ENCODE measurements around the gene GSE1.

The GSE1 gene

GRCh38 chr16:85620374-85620773 is 7.3 kb downstream of the GSE1 start:
- Histone ChIP-seq H2AK5ac (ENCODE audit: low read length, severe bottlenecking) (no peak overlapping the region), H3K36me3 (ENCODE audit: control insufficient read depth in 1 of 2, insufficient read depth in 2 of 2, low read depth in 1 of 2, low read length in 2 of 2) (peaks cover 0 to 46% of the 10 kb centered on the region in 2 experiments), H3K27me3 (ENCODE audit: control insufficient read depth in 1 of 2, insufficient read depth in 1 of 2, low read length in 2 of 2) (no peaks in the 10 kb centered on the region)

GRCh38 chr16:85621698-85622428 is 8.7 kb downstream of the GSE1 start:
- H3K27ac ChIP-seq (ENCODE audit: low read length, poor library complexity, severe bottlenecking) = no peak overlapping the region
- no peak overlapping the region for H2BK12ac ChIP-seq (ENCODE audit: low read length in 2 of 2)
- H3K4ac ChIP-seq (ENCODE audit: low read depth in 1 of 2, low read length in 2 of 2) = no peak overlapping the region
- peak overlapping the region in 1 of 2 experiments; percentile 28 for H3K23ac ChIP-seq (ENCODE audit: low read length in 2 of 2)
- peaks cover 0 to 50% of the 10 kb centered on the region in 2 experiments for H3K36me3 ChIP-seq (ENCODE audit: control insufficient read depth in 1 of 2, insufficient read depth in 2 of 2, low read depth in 1 of 2, low read length in 2 of 2)
- no peak overlapping the region for H4K8ac ChIP-seq (ENCODE audit: low read length)
- peak overlapping the region in 1 of 2 experiments; percentile 23 for H3K18ac ChIP-seq (ENCODE audit: low read depth in 1 of 2, low read length in 2 of 2)
- H4K91ac ChIP-seq (ENCODE audit: low read length) = no peak overlapping the region
- no peak for DNase-seq
- H3K79me1 ChIP-seq (replicated peaks; ENCODE audit: low read length, poor library complexity, severe bottlenecking) = peaks cover 77% of the 10 kb centered on the region
- H2BK5ac ChIP-seq (ENCODE audit: low read depth, low read length, poor library complexity, severe bottlenecking) = no peak overlapping the region
- WGBS = 93% methylated on average over 13 of the region's 13 CpGs
- H3K9ac ChIP-seq (ENCODE audit: low read length) = no peak overlapping the region
- H3K4me1 ChIP-seq (ENCODE audit: control insufficient read depth, insufficient read depth, low read depth, low read length) = peaks cover 24% of the 10 kb centered on the region
- no peak overlapping the region for H3K4me2 ChIP-seq (ENCODE audit: low read length, poor library complexity, severe bottlenecking)
- H3K9me3 ChIP-seq (ENCODE audit: control insufficient read depth, low read length) = no peaks in the 10 kb centered on the region
- H2AK5ac ChIP-seq (ENCODE audit: low read length, severe bottlenecking) = no peak overlapping the region
- no peak overlapping the region for H2BK120ac ChIP-seq (ENCODE audit: low read depth, low read length)
- no peak overlapping the region for H2BK15ac ChIP-seq (ENCODE audit: low read depth, poor library complexity, severe bottlenecking)
- no peak overlapping the region for H3K4me3 ChIP-seq (ENCODE audit: insufficient read depth in 1 of 2, low read depth in 1 of 2, low read length in 2 of 2)
- no peak overlapping the region for H2AFZ ChIP-seq (ENCODE audit: low read depth, low read length)
- no peak overlapping the region for H3K14ac ChIP-seq (ENCODE audit: low read length in 2 of 2)
- H3K27me3 ChIP-seq (ENCODE audit: control insufficient read depth in 1 of 2, insufficient read depth in 1 of 2, low read length in 2 of 2) = no peaks in the 10 kb centered on the region

More at GRCh38 chr16:85620374-85620773, 7.3 kb downstream of the GSE1 start:
- no peak overlapping the region for H2BK120ac ChIP-seq (ENCODE audit: low read depth, low read length)
- no peak overlapping the region for H3K4me3 ChIP-seq (ENCODE audit: insufficient read depth in 1 of 2, low read depth in 1 of 2, low read length in 2 of 2)
- no peak for DNase-seq
- peaks cover 24% of the 10 kb centered on the region for H3K4me1 ChIP-seq (ENCODE audit: control insufficient read depth, insufficient read depth, low read depth, low read length)
- no peak overlapping the region for H2BK15ac ChIP-seq (ENCODE audit: low read depth, poor library complexity, severe bottlenecking)
- no peak overlapping the region for H3K9ac ChIP-seq (ENCODE audit: low read length)
- H3K4me2 ChIP-seq (ENCODE audit: low read length, poor library complexity, severe bottlenecking) = no peak overlapping the region
- no peak overlapping the region for H2BK5ac ChIP-seq (ENCODE audit: low read depth, low read length, poor library complexity, severe bottlenecking)
- no peak overlapping the region for H2AFZ ChIP-seq (ENCODE audit: low read depth, low read length)
- no peak overlapping the region for H4K91ac ChIP-seq (ENCODE audit: low read length)
- H4K8ac ChIP-seq (ENCODE audit: low read length) = no peak overlapping the region
- no peak overlapping the region for H3K4ac ChIP-seq (ENCODE audit: low read depth in 1 of 2, low read length in 2 of 2)
- H3K79me1 ChIP-seq (replicated peaks; ENCODE audit: low read length, poor library complexity, severe bottlenecking) = peaks cover 70% of the 10 kb centered on the region
- H3K14ac ChIP-seq (ENCODE audit: low read length in 2 of 2) = no peak overlapping the region
- H3K23ac ChIP-seq (ENCODE audit: low read length in 2 of 2) = no peak overlapping the region
- H3K27ac ChIP-seq (ENCODE audit: low read length, poor library complexity, severe bottlenecking) = no peak overlapping the region
- WGBS = 96% methylated on average over 16 of the region's 16 CpGs
- H2BK12ac ChIP-seq (ENCODE audit: low read length in 2 of 2) = no peak overlapping the region
- H3K9me3 ChIP-seq (ENCODE audit: control insufficient read depth, low read length) = no peaks in the 10 kb centered on the region
- H3K18ac ChIP-seq (ENCODE audit: low read depth in 1 of 2, low read length in 2 of 2) = no peak overlapping the region

- H3K4me1 ChIP-seq (ENCODE audit: control insufficient read depth, insufficient read depth, low read depth, low read length) = peaks cover 25% of the 10 kb centered on the region
- no peaks in the 10 kb centered on the region for H3K9me3 ChIP-seq (ENCODE audit: control insufficient read depth, low read length)
- no peak overlapping the region for H2BK5ac ChIP-seq (ENCODE audit: low read depth, low read length, poor library complexity, severe bottlenecking)
- H3K14ac ChIP-seq (ENCODE audit: low read length in 2 of 2) = no peak overlapping the region
- H2AFZ ChIP-seq (ENCODE audit: low read depth, low read length) = no peak overlapping the region
- no peak overlapping the region for H2BK120ac ChIP-seq (ENCODE audit: low read depth, low read length)
- no peak overlapping the region for H4K91ac ChIP-seq (ENCODE audit: low read length)
- H3K9ac ChIP-seq (ENCODE audit: low read length) = no peak overlapping the region
- H3K36me3 ChIP-seq (ENCODE audit: control insufficient read depth in 1 of 2, insufficient read depth in 2 of 2, low read depth in 1 of 2, low read length in 2 of 2) = peaks cover 0 to 44% of the 10 kb centered on the region in 2 experiments
- no peak overlapping the region for H2AK5ac ChIP-seq (ENCODE audit: low read length, severe bottlenecking)
- no peak overlapping the region for H3K4ac ChIP-seq (ENCODE audit: low read depth in 1 of 2, low read length in 2 of 2)
- 87% methylated on average over 6 of the region's 6 CpGs for WGBS
- H3K27me3 ChIP-seq (ENCODE audit: control insufficient read depth in 1 of 2, insufficient read depth in 1 of 2, low read length in 2 of 2) = no peaks in the 10 kb centered on the region
- H2BK15ac ChIP-seq (ENCODE audit: low read depth, poor library complexity, severe bottlenecking) = no peak overlapping the region
- no peak for DNase-seq
- no peak overlapping the region for H4K8ac ChIP-seq (ENCODE audit: low read length)
- peaks cover 73% of the 10 kb centered on the region for H3K79me1 ChIP-seq (replicated peaks; ENCODE audit: low read length, poor library complexity, severe bottlenecking)
- no peak overlapping the region for H3K18ac ChIP-seq (ENCODE audit: low read depth in 1 of 2, low read length in 2 of 2)
- H3K4me2 ChIP-seq (ENCODE audit: low read length, poor library complexity, severe bottlenecking) = no peak overlapping the region
- H2BK12ac ChIP-seq (ENCODE audit: low read length in 2 of 2) = no peak overlapping the region
- H3K27ac ChIP-seq (ENCODE audit: low read length, poor library complexity, severe bottlenecking) = no peak overlapping the region
- H3K4me3 ChIP-seq (ENCODE audit: insufficient read depth in 1 of 2, low read depth in 1 of 2, low read length in 2 of 2) = no peak overlapping the region
- H3K23ac ChIP-seq (ENCODE audit: low read length in 2 of 2) = no peak overlapping the region
These were observed 9.6 kb downstream of the GSE1 start for GRCh38 chr16:85622683-85623082.

- peaks cover 74% of the 10 kb centered on the region for H3K79me1 ChIP-seq (replicated peaks; ENCODE audit: low read length, poor library complexity, severe bottlenecking)
- no peak overlapping the region for H3K4me3 ChIP-seq (ENCODE audit: insufficient read depth in 1 of 2, low read depth in 1 of 2, low read length in 2 of 2)
- H3K4me1 ChIP-seq (ENCODE audit: control insufficient read depth, insufficient read depth, low read depth, low read length) = peaks cover 27% of the 10 kb centered on the region
- no peak overlapping the region for H3K14ac ChIP-seq (ENCODE audit: low read length in 2 of 2)
- no peaks in the 10 kb centered on the region for H3K9me3 ChIP-seq (ENCODE audit: control insufficient read depth, low read length)
- 96% methylated on average over 11 of the region's 11 CpGs for WGBS
- H3K9ac ChIP-seq (ENCODE audit: low read length) = no peak overlapping the region
- DNase-seq = no peak
- H2BK120ac ChIP-seq (ENCODE audit: low read depth, low read length) = no peak overlapping the region
- H3K27ac ChIP-seq (ENCODE audit: low read length, poor library complexity, severe bottlenecking) = no peak overlapping the region
- H4K91ac ChIP-seq (ENCODE audit: low read length) = no peak overlapping the region
- H2AK5ac ChIP-seq (ENCODE audit: low read length, severe bottlenecking) = no peak overlapping the region
- H3K23ac ChIP-seq (ENCODE audit: low read length in 2 of 2) = no peak overlapping the region
- H2BK15ac ChIP-seq (ENCODE audit: low read depth, poor library complexity, severe bottlenecking) = no peak overlapping the region
- no peak overlapping the region for H2BK12ac ChIP-seq (ENCODE audit: low read length in 2 of 2)
- H3K18ac ChIP-seq (ENCODE audit: low read depth in 1 of 2, low read length in 2 of 2) = no peak overlapping the region
- no peak overlapping the region for H2BK5ac ChIP-seq (ENCODE audit: low read depth, low read length, poor library complexity, severe bottlenecking)
- H3K4me2 ChIP-seq (ENCODE audit: low read length, poor library complexity, severe bottlenecking) = no peak overlapping the region
- peaks cover 0 to 38% of the 10 kb centered on the region in 2 experiments for H3K36me3 ChIP-seq (ENCODE audit: control insufficient read depth in 1 of 2, insufficient read depth in 2 of 2, low read depth in 1 of 2, low read length in 2 of 2)
- H3K4ac ChIP-seq (ENCODE audit: low read depth in 1 of 2, low read length in 2 of 2) = no peak overlapping the region
- no peak overlapping the region for H2AFZ ChIP-seq (ENCODE audit: low read depth, low read length)
- no peaks in the 10 kb centered on the region for H3K27me3 ChIP-seq (ENCODE audit: control insufficient read depth in 1 of 2, insufficient read depth in 1 of 2, low read length in 2 of 2)
- H4K8ac ChIP-seq (ENCODE audit: low read length) = no peak overlapping the region
These were observed 10.1 kb downstream of the GSE1 start for GRCh38 chr16:85623250-85623649.

Measured in mesenchymal stem cell (in vitro differentiated cells and primary cell).